Type B pancreatic cell (in vitro differentiated cells): ENCODE measurements around the gene PLSCR4. TPM values are rescaled to one million over a fixed set of nuclear protein-coding genes. Genes with fewer than 3 reads are reported as not detected.

Experiments
- DNase-seq: peaks from one replicate; pipeline ENCODE4 v3.0.0; 2021; ENCODE audit warnings: mixed read lengths; ENCODE audit not compliant: unreplicated experiment; ENCODE audit errors: extremely low spot score
- H3K27ac Mint-ChIP-seq: 2 replicates; pipeline ENCODE4 v1.8.0; 2021; ENCODE audit warnings: mild to moderate bottlenecking, mixed read lengths
- H3K27me3 Mint-ChIP-seq: 2 replicates; pipeline ENCODE4 v1.8.0; 2021; ENCODE audit warnings: mixed read lengths
- H3K36me3 Mint-ChIP-seq: 2 replicates; pipeline ENCODE4 v1.8.0; 2021; ENCODE audit warnings: mixed read lengths
- H3K4me1 Mint-ChIP-seq: one replicate; pipeline ENCODE4 v1.8.0; 2021; ENCODE audit warnings: mixed read lengths; ENCODE audit not compliant: unreplicated experiment
- H3K4me3 Mint-ChIP-seq: 2 replicates; pipeline ENCODE4 v1.8.0; 2021; ENCODE audit warnings: mild to moderate bottlenecking, mixed read lengths
- H3K9me3 Mint-ChIP-seq: 2 replicates; pipeline ENCODE4 v1.8.0; 2021; ENCODE audit warnings: mixed read lengths
- total RNA-seq: library from RNA; stranded (reverse); gene quantifications from 2 replicates; pipeline ENCODE4 v1.2.1, GENCODE V29; 2021; ENCODE audit warnings: low replicate concordance
- TF ChIP-seq, protein P1 (sequence below): fragments of 200-600 bp; sonication (generic); conservative IDR thresholded peaks from 2 replicates; pipeline ENCODE4 v1.5.0; 2021; ENCODE audit warnings: antibody characterized with exemption, mild to moderate bottlenecking

Gene PLSCR4
- total RNA-seq, 1 donor from 2014 or later = 3.4 TPM

DNA sequence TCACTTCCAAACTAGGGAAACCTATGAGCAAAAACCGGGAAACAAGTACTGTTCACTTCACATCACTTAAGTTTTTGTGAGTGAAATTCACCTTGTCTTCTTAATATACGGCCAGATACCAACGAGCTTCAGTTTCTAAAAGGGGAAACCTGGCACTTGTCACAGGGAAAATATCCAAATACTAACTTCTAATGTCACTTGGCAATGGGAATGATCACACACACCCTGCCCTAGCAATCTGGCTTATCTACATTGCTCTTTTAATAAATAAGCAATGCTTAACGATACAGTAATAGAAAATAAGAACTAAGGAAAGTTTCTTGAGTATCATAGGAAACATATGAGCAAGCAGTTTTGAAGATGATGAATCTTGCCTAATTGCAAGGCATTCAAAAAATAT, 55.3 kb downstream of the PLSCR4 start:
- no peaks in the 10 kb centered on the region for H3K36me3 Mint-ChIP-seq
- no peaks in the 10 kb centered on the region for H3K4me1 Mint-ChIP-seq
- DNase-seq = no peak
- H3K27ac Mint-ChIP-seq = no peak overlapping the region
- TF ChIP-seq, protein P1, sequence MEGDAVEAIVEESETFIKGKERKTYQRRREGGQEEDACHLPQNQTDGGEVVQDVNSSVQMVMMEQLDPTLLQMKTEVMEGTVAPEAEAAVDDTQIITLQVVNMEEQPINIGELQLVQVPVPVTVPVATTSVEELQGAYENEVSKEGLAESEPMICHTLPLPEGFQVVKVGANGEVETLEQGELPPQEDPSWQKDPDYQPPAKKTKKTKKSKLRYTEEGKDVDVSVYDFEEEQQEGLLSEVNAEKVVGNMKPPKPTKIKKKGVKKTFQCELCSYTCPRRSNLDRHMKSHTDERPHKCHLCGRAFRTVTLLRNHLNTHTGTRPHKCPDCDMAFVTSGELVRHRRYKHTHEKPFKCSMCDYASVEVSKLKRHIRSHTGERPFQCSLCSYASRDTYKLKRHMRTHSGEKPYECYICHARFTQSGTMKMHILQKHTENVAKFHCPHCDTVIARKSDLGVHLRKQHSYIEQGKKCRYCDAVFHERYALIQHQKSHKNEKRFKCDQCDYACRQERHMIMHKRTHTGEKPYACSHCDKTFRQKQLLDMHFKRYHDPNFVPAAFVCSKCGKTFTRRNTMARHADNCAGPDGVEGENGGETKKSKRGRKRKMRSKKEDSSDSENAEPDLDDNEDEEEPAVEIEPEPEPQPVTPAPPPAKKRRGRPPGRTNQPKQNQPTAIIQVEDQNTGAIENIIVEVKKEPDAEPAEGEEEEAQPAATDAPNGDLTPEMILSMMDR = no peak
- no peaks in the 10 kb centered on the region for H3K27me3 Mint-ChIP-seq
- H3K9me3 Mint-ChIP-seq = no peaks in the 10 kb centered on the region
- H3K4me3 Mint-ChIP-seq = no peak overlapping the region

DNA sequence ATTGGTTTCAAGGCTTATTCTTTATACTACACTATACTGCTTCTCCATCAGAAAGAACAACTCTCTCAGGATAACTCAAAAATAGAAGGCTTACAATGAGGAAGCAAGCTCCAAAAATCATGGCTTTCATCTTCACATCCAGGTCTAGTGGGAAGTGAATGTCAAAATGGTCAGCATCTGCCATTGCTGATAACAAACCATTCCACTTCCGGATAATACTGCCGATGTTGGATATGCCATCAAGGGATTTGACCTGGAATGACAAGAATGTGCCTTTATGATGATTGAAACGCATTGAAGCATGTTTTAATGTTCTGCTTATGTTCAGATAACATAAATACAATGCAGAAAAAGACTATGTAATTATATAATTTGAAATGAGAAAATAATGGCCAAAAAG, 55.9 kb downstream of the PLSCR4 start:
- Mint-ChIP-seq H3K4me1 (no peaks in the 10 kb centered on the region), H3K9me3 (no peaks in the 10 kb centered on the region), H3K27me3 (no peaks in the 10 kb centered on the region), H3K4me3 (no peak overlapping the region), H3K36me3 (no peaks in the 10 kb centered on the region), H3K27ac (no peak overlapping the region)
- DNase-seq = no peak
- TF ChIP-seq, protein P1 = no peak

DNA sequence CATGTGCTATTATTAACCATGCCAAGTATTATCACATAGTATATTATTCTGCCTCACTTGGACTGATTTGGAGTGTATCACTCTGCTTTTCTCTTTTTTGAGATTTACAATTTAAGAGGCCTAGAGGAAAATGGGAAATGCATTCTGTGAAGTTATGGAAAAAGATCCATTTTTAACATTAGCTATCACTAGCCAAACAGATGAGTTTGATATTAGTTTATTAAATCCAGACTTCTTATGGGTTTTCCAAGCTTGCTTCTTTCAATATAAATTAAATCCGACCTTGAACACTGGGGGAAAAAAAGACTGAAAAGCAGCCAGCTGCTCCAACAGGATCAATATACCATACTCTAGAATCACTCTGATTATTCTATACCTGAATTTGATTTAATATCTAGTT, 59.9 kb downstream of the PLSCR4 start:
- no peak overlapping the region for H3K4me3 Mint-ChIP-seq
- no peaks in the 10 kb centered on the region for H3K36me3 Mint-ChIP-seq
- no peaks in the 10 kb centered on the region for H3K9me3 Mint-ChIP-seq
- no peak for DNase-seq
- no peak overlapping the region for H3K27ac Mint-ChIP-seq
- H3K27me3 Mint-ChIP-seq = peaks cover 7% of the 10 kb centered on the region
- TF ChIP-seq, protein P1 = no peak
- peaks cover 4% of the 10 kb centered on the region for H3K4me1 Mint-ChIP-seq

DNA sequence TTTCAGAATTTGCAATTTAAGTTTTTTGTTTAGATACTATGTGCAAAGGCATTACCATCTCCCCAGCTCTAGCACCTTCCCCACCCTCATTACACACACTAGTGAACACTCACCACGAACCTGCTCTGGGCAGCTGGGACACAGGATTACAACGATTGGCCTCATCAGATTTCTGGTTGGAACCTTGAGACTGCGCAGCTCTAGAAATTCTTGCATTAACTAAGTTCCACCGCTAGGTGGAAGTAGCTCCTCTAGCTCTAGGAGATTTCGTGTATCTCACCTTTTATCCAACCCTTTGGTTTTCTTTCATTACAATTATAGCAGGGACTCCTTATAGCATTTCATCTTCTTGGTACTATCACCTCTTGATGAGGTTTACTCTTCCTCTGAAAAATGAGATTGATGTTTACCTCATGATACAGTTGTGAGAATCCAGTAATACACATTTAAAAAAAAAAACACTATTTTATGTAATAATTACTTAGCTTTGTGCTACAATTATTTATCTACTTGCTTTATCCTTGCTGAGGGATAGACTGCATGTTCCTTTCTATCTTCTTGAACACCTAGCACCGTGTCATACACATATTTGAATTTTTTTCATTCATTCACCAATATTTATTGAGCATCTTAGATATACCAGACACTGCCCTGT, 61.3 kb downstream of the PLSCR4 start:
- Mint-ChIP-seq H3K9me3 (no peaks in the 10 kb centered on the region), H3K27me3 (peaks cover 7% of the 10 kb centered on the region), H3K27ac (no peak overlapping the region), H3K4me3 (no peak overlapping the region), H3K4me1 (peaks cover 4% of the 10 kb centered on the region), H3K36me3 (no peaks in the 10 kb centered on the region)
- DNase-seq = no peak
- TF ChIP-seq, protein P1 = peak; percentile 82

DNA sequence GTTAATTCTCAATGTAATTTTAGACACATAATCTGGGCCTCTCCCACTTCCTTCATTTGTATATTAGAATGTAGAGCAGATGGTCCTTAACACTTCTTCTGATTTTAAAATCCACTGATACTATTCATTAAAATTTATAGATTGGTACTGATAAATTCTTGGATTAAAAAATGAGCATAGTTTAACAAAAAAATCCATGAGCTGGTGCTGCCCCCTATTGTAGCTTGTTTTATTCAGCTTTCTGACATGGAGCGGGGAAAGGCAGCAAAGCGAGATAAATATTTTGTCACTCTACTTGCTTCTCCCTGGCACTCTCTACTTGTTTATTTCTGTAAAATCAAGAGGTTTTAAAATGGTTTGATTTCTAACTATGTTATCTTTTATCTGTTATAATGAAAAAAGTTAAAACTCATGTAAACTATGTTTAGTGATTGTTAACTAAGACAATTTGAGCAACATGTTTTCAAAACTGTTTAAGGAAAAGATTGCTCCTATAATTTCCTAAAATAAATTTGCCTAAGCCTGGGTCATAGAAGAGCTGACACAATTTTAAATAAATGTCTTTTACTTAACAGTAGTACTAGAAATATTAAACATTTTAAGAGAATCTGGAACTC, 63.5 kb downstream of the PLSCR4 start:
- Mint-ChIP-seq H3K4me3 (no peak overlapping the region), H3K27me3 (peaks cover 7% of the 10 kb centered on the region), H3K36me3 (no peaks in the 10 kb centered on the region), H3K9me3 (no peaks in the 10 kb centered on the region), H3K27ac (no peak overlapping the region), H3K4me1 (peaks cover 4% of the 10 kb centered on the region)
- DNase-seq = no peak
- TF ChIP-seq, protein P1 = peak; percentile 75
